Skin epidermis (tissue), 12 donors: ENCODE data around the gene RHBG.
A peak's percentile ranks its signal among the peaks of the same experiment; 100 is the strongest.
"Not testable (repeated sequence)": the region's sequence is repeated elsewhere in the genome, so short reads cannot be mapped to it uniquely, and the experiment has no call there.

Source experiments
- H3K27ac ChIP-seq, 21 experiments: fragments of 200-600 bp; sonication (generic) in 11 of 21; one replicate each; pipeline ENCODE4 v1.5.0; 2020; ENCODE audit warnings: mild to moderate bottlenecking in 3 of 21, inconsistent platforms in 2 of 21, moderate library complexity in 2 of 21
- H3K4me3 ChIP-seq, 7 experiments: fragments of 200-600 bp; sonication (generic) in 2 of 7; one replicate each; pipeline ENCODE4 v1.5.0; 2020; ENCODE audit warnings: inconsistent platforms in 2 of 7, mild to moderate bottlenecking in 2 of 7, moderate library complexity in 1 of 7

RHBG gene

DNA sequence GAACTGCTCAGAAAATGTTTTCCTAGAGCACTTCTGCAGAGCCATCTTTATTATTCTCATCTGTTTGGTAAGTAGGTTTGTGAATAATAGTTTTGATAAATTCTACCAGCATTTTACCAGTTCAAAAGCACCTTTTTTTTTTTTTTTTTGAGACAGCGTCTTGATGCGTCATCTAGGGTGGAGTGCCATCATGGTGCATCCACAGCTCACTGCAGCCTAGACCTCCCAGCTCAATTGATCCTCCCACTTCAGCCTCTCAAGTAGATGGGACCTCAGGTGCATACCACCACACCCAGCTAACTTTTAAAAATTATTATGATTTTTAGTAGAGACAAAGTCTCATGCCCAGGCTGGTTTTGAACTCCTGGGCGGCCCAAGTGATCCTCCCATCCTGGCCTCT is 9.8 kb upstream of the RHBG start:
- no peak overlapping the region for H3K4me3 ChIP-seq
- H3K27ac ChIP-seq = no peak overlapping the region

DNA sequence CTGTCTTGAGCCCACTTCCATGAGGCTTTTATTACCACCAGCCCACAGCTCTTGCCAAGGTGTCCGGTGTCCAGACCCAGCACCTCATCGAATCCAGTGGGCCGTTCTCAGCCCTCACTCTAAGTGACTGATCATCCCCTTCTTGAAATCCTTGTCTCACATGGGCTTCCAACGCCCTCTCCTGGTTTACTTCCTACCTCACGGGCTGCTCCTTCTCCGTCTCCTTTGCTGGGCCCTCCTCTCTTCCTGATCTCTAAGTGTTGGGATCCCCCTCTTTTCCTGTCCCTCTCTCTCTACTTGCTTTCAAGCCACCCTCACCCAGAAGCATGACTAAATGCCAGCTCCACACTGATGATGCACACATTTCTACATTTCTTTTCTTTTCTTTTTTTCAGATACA is 9.0 kb upstream of the RHBG start:
- H3K27ac ChIP-seq = no peak overlapping the region
- no peak overlapping the region for H3K4me3 ChIP-seq

DNA sequence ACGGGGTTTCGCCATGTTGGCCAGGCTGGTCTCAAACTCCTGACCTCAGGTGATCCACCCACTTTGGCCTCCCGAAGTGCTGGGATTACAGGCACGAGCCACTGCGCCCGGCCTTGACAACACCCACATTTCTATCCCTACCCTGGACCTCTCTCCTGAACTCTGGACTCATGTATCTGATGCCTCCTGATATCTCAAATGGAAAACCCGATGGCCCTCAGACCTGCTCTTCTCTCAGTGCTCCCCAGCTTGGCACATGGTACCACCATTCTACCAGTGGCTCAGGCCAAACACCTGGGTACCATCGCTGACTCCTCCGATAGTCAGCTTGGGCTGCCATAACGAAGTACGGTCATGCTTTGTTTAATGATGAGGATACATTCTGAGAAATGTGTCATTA is 8.5 kb upstream of the RHBG start:
- Histone ChIP-seq H3K27ac (no peak overlapping the region), H3K4me3 (no peak overlapping the region)

DNA sequence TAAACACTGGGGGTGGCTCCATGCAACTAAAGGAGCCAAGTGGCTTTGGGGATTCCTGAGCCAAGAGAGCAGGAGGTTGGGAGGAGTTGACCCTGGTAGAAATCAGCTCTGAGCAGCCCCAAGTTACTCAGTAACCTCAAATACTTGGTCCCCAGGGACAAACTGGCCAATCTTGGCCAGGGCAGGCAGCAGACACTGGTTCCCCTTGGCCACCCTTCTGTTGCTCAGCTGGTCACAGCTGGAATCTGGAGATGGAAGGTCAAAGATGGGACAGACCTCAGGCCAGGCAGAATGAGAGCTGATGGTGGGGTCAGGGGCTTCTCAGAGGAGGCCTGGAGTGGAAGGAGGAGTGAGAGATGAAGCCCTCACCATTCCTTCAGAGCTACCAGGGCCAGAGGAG is 3.3 kb upstream of the RHBG start:
- H3K4me3 ChIP-seq = no peak overlapping the region
- H3K27ac ChIP-seq = no peak overlapping the region

DNA sequence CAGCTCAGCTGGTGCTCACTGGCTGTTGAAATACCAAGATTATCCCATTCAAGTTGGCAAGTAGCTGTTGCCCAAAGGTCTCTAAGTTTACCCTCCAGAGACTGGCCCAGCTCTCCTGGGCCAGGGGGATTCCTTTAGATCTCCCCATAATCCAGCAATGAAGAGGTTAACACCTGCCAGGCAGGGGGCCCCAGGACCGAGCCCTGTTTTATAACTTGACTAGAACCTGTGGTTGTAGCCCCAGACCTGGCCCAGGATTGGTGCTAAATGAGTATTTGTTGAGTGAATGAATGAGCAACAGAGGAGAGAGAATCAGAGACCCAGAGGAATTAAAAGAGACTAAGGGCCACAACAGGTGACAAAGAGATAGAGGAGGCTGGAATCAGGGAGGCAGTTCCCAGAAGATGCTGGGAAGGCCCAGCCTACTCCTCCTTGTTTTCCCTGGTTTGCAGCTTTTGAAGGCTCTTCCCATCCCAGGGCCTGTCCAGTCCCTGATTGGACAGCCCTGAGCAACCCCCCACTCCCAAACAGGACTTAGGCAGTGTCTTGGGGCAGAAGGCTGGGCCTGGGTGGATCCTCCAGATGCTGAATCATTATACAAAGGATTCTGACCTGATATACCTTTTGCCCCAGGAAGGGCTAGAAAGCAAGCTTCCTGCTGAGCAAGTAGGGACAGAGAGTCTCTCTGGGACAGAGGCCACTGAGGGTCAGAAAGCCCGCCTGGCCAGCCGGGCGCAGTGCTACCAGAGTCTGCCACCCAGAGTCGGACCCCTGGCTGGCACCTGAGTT is 2.4 kb upstream of the RHBG start:
- Histone ChIP-seq H3K4me3 (no peak overlapping the region), H3K27ac (no peak overlapping the region)

DNA sequence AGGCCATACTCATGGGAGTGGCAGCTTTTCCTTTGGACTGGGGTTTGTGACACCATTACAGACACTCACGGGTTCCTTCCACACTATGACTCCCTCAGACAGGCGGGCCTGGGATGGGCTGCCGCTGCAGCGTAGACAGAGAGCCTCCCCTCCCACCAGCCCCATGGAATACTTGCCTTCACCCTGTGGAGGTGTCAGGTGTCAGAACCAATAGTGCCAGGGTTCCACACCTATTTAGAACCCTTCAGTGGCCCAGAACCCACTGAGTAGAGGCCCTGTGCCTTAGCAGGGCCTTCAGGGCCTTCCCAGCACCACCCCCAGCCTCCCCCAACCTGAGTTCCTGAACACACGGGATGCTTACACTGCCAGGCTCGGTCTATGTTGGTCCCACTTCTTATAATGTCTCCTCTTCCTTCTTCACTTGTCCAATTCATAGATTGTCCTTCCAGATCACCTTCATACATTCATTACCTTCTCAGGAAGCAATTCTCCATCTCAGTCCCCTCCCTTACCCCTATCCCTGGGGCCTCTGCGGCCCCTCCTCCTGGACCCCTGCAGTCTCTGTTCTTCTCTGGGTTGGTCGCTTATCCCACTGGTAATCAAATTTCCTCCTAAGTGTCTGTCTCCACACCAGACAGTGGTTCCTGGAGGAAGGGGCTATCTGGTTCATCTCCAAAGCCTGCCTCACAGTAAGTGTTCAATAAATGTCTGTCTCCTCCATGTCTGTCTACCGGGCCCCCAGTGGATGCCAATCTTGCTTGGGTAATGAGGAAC is 1.4 kb upstream of the RHBG start:
- H3K4me3 ChIP-seq = no peak overlapping the region
- H3K27ac ChIP-seq = no peak overlapping the region

DNA sequence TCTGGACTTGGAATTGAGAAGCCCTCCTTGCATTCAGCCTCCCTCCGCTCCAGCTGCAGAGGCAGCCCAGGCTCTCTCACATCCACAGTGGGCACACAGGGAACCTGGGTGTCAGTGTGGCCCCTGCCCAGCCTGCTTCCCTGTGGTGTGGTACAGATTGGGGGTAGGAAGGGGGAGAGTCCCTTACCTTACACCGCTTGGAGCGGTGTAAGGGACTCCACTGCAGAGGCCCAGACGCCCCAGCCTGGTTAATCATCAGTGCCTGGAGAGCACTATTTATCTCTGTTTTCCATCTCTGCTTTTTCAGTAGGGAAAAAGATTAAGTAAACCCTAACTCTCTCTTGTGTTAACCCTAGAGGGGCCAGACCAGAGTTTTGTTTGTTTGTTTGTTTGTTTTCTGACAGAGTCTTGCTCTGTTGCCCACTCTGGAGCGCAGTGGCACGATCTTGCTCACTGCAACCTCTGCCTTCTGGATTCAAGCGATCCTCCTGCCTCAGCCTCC is 803 bp upstream of the RHBG start:
- H3K4me3 ChIP-seq = no peak overlapping the region

DNA sequence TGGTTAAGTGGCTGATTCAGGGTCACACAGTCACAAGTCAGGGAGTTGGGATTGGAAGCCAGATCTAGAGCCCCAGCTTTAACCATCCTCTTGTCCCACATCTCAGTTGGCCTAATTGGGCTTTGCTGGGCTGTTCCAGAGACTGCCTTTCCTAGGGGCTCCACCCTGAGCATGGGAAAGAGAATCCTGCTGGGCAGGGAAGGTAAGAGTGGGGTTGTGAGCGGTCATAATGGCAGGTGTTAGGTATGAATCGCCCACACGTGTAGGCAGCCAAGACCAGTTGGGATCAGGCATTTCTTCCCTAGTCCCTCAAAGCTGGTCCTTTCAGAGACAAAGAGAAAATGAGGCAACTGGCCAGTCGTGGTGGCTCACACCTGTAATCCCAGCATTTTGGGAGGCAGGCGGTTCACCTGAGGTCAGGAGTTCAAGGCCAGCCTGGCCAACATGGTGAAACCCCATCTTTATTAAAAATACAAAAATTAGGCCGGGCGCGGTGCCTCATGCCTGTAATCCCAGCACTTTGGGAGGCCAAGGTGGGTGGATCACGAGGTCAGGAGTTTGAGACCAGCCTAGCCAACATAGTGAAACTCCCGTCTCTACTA is 775 bp downstream of the RHBG start:
- not testable (repeated sequence) for H3K27ac ChIP-seq
- peak overlapping the region in 3 of 7 experiments; percentile 21 to 47 (median 21) for H3K4me3 ChIP-seq

More for the DNA sequence above, 803 bp upstream of the RHBG start:
- no peak overlapping the region for H3K27ac ChIP-seq

DNA sequence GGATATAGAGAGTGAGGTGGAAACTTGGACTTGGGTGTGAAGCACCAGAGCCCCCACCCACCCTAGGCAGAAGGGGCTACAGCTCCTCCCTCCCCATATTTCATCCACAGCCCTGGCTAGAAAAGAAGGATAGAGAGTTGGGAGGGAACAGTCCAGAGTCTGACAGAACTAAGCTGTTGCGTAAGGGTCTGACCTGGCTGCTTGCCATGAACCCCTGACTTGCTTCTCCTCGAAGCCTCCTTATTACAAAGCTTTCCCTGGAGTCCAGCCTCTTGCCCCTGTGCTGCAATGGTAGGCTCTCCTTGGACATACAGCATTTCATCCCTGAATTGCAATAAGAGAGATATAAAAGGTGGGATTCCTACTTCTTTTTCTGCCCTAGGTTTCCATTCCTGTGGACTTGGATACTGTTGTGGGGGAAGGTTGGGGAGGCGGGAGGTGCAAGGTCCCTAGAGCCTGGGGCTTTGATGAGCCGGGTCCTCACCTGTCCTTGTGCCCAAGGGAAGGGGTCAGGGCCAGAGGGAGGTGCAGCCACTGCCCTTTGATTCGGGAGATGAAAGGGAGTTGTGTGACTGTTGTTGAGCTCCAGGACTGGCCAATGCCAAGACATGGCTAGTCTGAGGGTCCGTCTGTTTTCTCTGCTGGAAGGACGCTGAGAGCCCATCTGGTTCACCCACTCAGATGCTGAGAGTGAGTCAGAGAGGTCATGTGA is 2.7 kb downstream of the RHBG start:
- Histone ChIP-seq H3K4me3 (no peak overlapping the region), H3K27ac (no peak overlapping the region)

DNA sequence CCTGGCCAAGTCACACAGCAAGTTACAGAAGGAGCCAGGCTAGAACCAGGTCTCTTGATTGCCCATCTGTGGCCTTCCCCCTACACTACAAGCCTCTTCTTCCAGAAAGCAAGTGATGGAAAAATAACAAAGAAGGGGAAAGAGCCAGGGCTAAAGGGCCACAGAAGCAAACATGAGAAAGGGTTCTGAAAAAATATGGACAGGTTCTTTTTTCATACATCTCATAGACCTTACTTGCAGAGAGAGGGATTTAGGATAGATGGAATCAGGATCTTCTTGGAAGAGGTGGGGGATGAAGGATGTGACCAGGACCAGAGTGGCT is 3.2 kb downstream of the RHBG start:
- no peak overlapping the region for H3K27ac ChIP-seq
- no peak overlapping the region for H3K4me3 ChIP-seq

DNA sequence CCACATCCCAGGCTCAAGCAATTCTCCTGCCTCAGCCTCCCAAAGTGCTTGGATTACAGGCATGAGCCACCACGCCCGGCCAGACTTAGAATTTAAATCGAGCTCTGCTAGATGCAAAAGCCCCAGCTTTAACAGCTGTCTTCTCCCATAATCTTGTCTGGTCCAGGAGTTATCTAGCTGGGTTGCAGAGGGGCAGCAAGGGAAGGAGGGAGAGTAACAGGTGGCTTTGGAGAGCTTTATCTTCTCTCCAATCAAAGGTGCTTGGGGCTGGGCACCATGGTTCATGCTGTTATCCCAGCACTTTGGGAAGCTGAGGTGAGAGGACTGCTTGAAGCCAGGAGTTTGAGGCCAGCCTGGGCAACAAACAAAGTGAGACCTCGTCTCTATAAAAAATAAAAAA is 3.9 kb downstream of the RHBG start:
- Histone ChIP-seq H3K4me3 (no peak overlapping the region), H3K27ac (no peak overlapping the region)

DNA sequence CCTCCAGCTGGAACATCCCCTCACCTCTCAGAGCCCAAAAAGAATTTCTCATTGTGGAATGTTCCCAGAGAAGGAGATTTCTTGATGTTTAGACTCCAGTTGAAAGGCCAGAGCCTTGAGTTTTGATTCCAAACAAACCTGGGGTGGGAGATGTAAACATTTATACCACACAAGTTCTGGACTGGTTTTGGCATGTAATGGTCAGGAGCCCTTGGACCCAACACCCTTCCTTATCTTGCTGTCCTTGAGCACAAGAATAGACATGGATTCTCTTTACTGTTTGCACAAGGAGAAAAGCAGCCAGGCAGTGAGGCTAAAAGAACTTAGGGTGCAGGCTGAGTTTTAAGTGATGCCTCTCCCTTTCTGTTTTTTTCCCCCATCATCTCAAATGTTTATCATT is 4.5 kb downstream of the RHBG start:
- H3K4me3 ChIP-seq = no peak overlapping the region
- H3K27ac ChIP-seq = no peak overlapping the region

DNA sequence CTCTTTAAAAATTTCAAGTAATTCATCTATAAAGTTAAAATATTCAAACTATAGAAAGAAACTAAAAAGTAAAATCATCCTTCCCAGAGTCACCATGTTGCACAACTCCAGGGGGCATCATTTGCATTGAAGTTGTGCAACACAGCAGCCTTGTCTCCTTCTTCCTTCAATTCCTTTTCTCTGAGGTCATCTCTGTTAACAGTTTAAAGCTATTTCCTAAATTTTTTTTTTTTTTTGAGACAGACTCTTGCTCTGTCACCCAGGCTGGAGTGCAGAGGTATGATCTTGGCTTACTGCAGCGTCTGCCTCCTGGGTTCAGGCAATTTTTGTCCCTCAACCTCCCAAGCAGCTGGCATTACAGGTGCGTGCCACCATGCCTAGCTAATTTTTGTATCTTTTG is 7.1 kb downstream of the RHBG start:
- no peak overlapping the region for H3K4me3 ChIP-seq
- no peak overlapping the region for H3K27ac ChIP-seq

DNA sequence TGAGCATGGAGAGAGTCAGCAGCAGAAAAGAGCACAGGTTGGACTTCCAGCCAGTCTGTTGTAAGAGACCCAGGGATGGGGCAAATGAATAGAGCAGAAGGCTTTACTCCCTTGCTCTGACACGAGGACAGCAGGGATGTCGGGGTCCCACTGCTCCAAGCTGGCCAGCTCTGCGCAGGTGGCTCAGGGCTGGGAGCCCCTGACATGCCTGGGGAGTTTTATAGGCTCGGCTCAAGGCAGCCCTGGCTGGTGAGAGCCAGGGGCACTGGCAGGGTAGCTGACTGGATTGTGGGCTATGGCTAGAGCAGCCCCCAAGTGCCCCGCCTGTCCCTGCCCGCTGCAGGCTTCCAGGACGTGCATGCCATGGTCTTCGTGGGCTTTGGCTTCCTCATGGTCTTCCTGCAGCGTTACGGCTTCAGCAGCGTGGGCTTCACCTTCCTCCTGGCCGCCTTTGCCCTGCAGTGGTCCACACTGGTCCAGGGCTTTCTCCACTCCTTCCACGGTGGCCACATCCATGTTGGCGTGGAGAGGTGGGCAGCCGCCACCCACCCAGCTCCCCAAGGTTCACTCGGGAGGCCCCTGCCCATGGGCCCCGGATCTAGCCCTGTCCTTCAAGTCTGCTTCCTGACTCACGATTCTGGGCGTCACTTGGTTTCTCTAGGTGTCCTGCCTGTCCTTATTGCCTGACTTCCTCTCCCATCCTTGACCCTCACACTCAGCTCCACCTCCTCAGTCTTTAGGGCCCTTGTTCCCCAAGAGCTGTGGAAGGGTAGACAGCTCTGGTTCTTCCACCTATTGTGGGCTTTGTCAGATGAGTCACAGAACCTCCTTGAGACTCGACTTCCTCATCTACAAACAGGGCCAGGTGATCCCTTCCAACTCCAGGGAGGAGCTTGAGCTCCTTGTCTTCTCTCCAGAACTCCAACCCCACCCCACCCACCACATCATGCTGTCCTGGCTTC is 8.2 kb downstream of the RHBG start:
- no peak overlapping the region for H3K4me3 ChIP-seq
- no peak overlapping the region for H3K27ac ChIP-seq

DNA sequence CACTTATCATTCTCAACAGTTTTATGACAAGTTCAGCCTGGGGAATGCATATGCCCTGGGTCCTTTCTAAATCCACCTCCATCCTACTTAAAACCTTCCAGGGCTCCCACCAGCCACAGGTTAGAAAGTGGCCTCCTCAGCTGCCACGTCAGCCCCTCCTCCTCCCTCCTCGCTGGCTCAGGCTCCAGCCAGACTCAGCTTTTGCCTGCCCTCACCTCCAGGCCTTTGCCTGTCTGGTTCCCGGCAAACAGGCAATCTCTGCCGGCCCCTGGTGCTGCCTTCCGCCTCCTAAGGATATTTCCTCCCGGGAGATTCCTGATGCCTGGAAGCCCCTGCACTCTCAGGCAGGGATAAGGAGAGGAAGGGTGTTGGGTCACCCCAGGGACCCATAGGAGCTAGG is 9.5 kb downstream of the RHBG start:
- Histone ChIP-seq H3K27ac (no peak overlapping the region), H3K4me3 (no peak overlapping the region)

DNA sequence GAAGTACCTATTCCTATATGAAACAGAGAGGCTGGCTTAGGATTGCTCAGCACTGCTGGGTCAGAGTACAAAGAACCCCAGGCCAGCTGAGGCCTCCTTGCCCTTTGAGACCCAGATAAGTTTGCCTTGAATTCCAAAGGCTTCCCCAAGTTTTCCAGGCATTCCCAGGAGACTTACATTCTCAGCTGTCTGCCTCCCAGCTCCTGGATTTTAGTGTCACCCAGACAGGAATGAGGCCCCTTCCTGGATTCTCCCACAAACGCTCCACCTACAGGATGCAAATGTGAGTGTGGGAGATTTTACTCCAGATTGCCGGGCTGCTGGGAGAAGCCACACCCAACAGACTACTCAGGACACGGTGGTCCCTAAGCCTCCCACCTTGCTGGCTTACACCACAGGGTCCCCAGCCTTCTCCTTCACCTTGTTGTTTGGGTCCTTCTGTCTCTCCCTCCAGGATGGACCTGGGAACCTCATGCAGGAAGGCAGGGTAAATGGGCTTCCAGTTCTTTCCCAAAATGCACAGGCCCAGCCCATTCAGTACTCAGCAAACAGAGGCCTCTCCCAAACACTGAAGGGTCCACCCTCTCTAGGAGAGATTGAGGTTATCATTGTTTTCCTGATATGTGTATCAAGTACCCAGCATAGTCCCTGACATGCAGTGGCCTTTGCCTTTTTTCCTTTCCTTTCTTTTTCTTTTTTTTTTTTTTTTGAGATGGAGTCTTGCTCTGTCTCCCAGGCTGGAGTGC is 10.6 kb downstream of the RHBG start:
- Histone ChIP-seq H3K4me3 (no peak overlapping the region), H3K27ac (no peak overlapping the region)

DNA sequence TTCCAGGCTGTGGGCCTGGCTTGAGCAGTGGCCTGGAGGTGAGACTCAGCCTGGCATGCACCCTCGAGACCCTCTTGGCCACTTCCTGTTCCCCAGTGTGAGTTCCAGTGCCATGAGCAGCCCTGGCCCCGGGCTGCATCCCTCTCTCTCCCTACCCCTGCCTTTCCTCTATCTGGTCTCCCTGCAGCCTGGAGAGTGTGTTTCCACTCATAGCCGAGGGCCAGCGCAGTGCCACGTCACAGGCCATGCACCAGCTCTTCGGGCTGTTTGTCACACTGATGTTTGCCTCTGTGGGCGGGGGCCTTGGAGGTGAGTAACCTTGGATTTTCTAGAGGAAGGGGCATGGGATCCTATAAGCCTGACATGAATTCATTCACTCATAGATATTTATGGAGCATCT is 13.6 kb downstream of the RHBG start:
- H3K27ac ChIP-seq = no peak overlapping the region
- no peak overlapping the region for H3K4me3 ChIP-seq

DNA sequence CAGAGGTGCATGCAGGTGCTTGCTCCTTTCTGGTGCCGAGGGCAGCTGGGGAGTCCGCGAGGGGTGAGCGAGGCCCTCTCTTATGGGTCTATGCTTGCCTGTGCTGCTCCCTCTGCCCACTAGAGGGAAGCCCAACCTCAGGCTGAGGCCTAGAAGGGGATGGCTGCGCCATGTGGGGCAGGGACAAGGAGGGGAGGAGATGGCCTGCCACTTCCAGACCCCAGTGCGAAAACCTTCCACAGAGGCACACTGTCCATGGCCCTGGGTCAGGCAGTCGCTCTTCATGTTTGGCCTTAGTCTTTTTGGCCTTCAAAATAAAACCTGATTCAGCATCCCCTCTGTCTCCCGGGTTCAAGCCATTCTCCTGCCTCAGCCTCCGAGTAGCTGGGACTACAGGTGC is 14.0 kb downstream of the RHBG start:
- Histone ChIP-seq H3K27ac (no peak overlapping the region), H3K4me3 (no peak overlapping the region)

DNA sequence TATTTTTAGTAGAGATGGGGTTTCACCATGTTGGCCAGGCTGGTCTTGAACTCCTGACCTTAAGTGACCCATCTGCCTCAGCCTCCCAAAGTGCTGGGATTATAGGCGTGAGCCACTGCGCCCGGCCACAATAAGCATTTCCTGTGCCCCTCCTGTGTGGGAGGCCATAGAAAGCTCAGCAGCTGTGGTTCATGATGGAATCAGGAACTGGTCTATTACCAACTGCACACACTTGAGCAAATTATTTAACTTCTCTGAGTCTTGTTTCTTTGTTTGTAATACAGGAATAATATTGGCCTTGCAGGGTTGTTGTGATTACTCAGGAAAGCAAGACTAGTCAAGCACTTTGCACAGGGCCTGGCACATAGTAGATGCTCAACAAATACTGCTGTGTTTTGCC is 15.0 kb downstream of the RHBG start:
- H3K4me3 ChIP-seq = no peak overlapping the region
- no peak overlapping the region for H3K27ac ChIP-seq
